ENCODE results near the gene ATP13A1.
A peak's percentile ranks its signal among the peaks of the same experiment; 100 is the strongest.
"Not testable (repeated sequence)": the region's sequence is repeated elsewhere in the genome, so short reads cannot be mapped to it uniquely, and the experiment has no call there.

The ATP13A1 gene

GRCh38 chr19:19618219-19619051, 45.0 kb downstream of the ATP13A1 start, which contains the start of gene PBX4:
TSS of gene PBX4 (minus strand) at chr19:19618687. CDS start at chr19:19618629, 58 bp downstream.
- peak; percentile 99 to 100 for DNase-seq

- peak in 1 of 2 experiments; percentile 47 for DNase-seq
These were observed 48.4 kb downstream of the ATP13A1 start for GRCh38 chr19:19615086-19615485.

- no peak for DNase-seq
These were observed 50.0 kb downstream of the ATP13A1 start for GRCh38 chr19:19613506-19613905.

- no peak for DNase-seq
These were observed 52.9 kb downstream of the ATP13A1 start for GRCh38 chr19:19610376-19611202.

GRCh38 chr19:19606686-19607085, 56.8 kb downstream of the ATP13A1 start:
- not testable (repeated sequence) for DNase-seq

GRCh38 chr19:19606021-19606420, 57.5 kb downstream of the ATP13A1 start:
- DNase-seq, result no peak

GRCh38 chr19:19602713-19603324, 60.7 kb downstream of the ATP13A1 start:
- DNase-seq, result no peak

GRCh38 chr19:19602136-19602712, 61.3 kb downstream of the ATP13A1 start:
- peak in 1 of 2 experiments; percentile 27 for DNase-seq

- no peak for DNase-seq
These were observed 62.6 kb downstream of the ATP13A1 start for GRCh38 chr19:19600793-19601330.

GRCh38 chr19:19598728-19599451, 64.6 kb downstream of the ATP13A1 start:
- peak; percentile 46 to 61 for DNase-seq

GRCh38 chr19:19597809-19598306, 65.6 kb downstream of the ATP13A1 start:
- DNase-seq, result peak in 1 of 2 experiments; percentile 62
